T-helper 2 cell treated with Interferon-gamma antibody and Interleukin-4, amounts not matched to agents 100 ng/mL and 5 ng/mL, for 36 hours (primary cell): ENCODE data around the gene CORO2A. TPM values are rescaled to one million over a fixed set of nuclear protein-coding genes. Genes with fewer than 3 reads are reported as not detected.

ENCODE experiments used
- intact Hi-C: fragments of 100-400 bp; cut with micrococcal nuclease; formaldehyde crosslinking; loops from one replicate; pipeline ENCODE4 v1.15.1; 2023
- total RNA-seq: library from RNA; stranded (reverse); gene quantifications from 2 replicates; pipeline ENCODE4 v1.2.3, GENCODE V29; 2022

Gene CORO2A
- total RNA-seq, 1 donor from 2014 or later, result 3.2 TPM

GRCh38 chr9:98172604-98173003, 19.8 kb downstream of the CORO2A start:
- intact Hi-C loops, result no loop called here

GRCh38 chr9:98171176-98171925, 21.1 kb downstream of the CORO2A start:
- intact Hi-C loops, result no loop called here

- intact Hi-C loops, result no loop called here
These were observed 23.4 kb downstream of the CORO2A start for GRCh38 chr9:98168941-98169488.

- intact Hi-C loops, result no loop called here
These were observed 24.2 kb downstream of the CORO2A start for GRCh38 chr9:98168153-98168780.

- intact Hi-C loops, result no loop called here
These were observed 27.5 kb downstream of the CORO2A start for GRCh38 chr9:98164912-98165311.

GRCh38 chr9:98162613-98163012, 29.8 kb downstream of the CORO2A start:
- intact Hi-C loops, result no loop called here

- intact Hi-C loops, result no loop called here
These were observed 30.6 kb downstream of the CORO2A start for GRCh38 chr9:98161851-98162250.

- intact Hi-C loops, result no loop called here
These were observed 32.6 kb downstream of the CORO2A start for GRCh38 chr9:98159790-98160189.

GRCh38 chr9:98159301-98159700, 33.1 kb downstream of the CORO2A start:
- intact Hi-C loops, result no loop called here

- intact Hi-C loops, result no loop called here
These were observed 34.2 kb downstream of the CORO2A start for GRCh38 chr9:98158071-98158831.

GRCh38 chr9:98157372-98157771, 35.1 kb downstream of the CORO2A start:
- intact Hi-C loops, result no loop called here

GRCh38 chr9:98154678-98155077, 37.8 kb downstream of the CORO2A start:
- intact Hi-C loops, result no loop called here

- intact Hi-C loops, result no loop called here
These were observed 39.9 kb downstream of the CORO2A start for GRCh38 chr9:98152526-98152925.

- intact Hi-C loops, result no loop called here
These were observed 41.7 kb downstream of the CORO2A start for GRCh38 chr9:98150721-98151120.

- intact Hi-C loops, result no loop called here
These were observed 42.3 kb downstream of the CORO2A start for GRCh38 chr9:98150164-98150563.

GRCh38 chr9:98149422-98149821, 43.0 kb downstream of the CORO2A start:
- intact Hi-C loops, result no loop called here

GRCh38 chr9:98148486-98148885, 44.0 kb downstream of the CORO2A start:
- intact Hi-C loops, result no loop called here

- intact Hi-C loops, result no loop called here
These were observed 44.9 kb downstream of the CORO2A start for GRCh38 chr9:98147582-98147981.

GRCh38 chr9:98146101-98146991, 46.1 kb downstream of the CORO2A start:
- intact Hi-C loops, result no loop called here

GRCh38 chr9:98144631-98145030, 47.8 kb downstream of the CORO2A start:
- intact Hi-C loops, result no loop called here

GRCh38 chr9:98144076-98144475, 48.4 kb downstream of the CORO2A start:
- intact Hi-C loops, result no loop called here
